HepG2 (cell line): Measurements from ENCODE around the gene ARL2. TPM values are rescaled to one million over a fixed set of nuclear protein-coding genes. Genes with fewer than 3 reads are reported as not detected.
A peak's percentile ranks its signal among the peaks of the same experiment; 100 is the strongest.

Experiments
- ATAC-seq: fragments of 200-7000 bp; cut with Tn5 transposase; 3 replicates; pipeline ENCODE4 v1.9.1; 2020; ENCODE audit warnings: mild to moderate bottlenecking, moderate library complexity
- BruUV-seq: library from RNA; stranded (reverse); fragments of 400-500 nt; replicated peaks from 2 replicates; lab custom pipeline; 2021; lab: Mats Ljungman, UMichigan
- CTCF ChIA-PET: fragments of 300-600 bp; formaldehyde crosslinking; extraction: SDS; loops from one replicate; lab custom pipeline; 2021; ENCODE audit warnings: low total read pairs, inconsistent platforms, low intra/inter-chr PET ratio; lab: Yijun Ruan, JAX
- POLR2A ChIA-PET: fragments of 350-600 bp; sonication (Branson Sonifier 250); formaldehyde crosslinking; loops from one replicate; lab custom pipeline; 2020; ENCODE audit warnings: antibody characterized with exemption, inconsistent platforms; lab: Yijun Ruan, JAX
- DNase-seq: peaks from one replicate; pipeline ENCODE4 v3.0.0-alpha.2; 2015; ENCODE audit warnings: low spot score
- FAIRE-seq: peaks from 3 replicates; lab custom pipeline; 2011; peaks lifted over from hg19 to GRCh38; lab: Jason Lieb, UNC
- H2AFZ ChIP-seq: one replicate; pipeline ENCODE4 v1.6.1; 2011; ENCODE audit warnings: low read length, inconsistent platforms
- H3K27ac ChIP-seq: fragments of 300-600 bp; 3 replicates; pipeline ENCODE4 v1.8.0; 2011; ENCODE audit warnings: mixed run types, mild to moderate bottlenecking, mixed read lengths, low read length, inconsistent platforms; ENCODE audit not compliant: insufficient read depth; ENCODE audit errors: extremely low read length
- H3K27me3 ChIP-seq, 2 experiments: fragments of 200-600 bp in 1 of 2; 2 replicates in 1 of 2; 3 replicates in 1 of 2; pipeline versions ENCODE4 v1.6.0 to v1.8.0; 2011; ENCODE audit warnings: low read length in 2 of 2, mild to moderate bottlenecking in 2 of 2, moderate library complexity in 2 of 2, inconsistent platforms in 1 of 2; ENCODE audit not compliant: insufficient read depth in 2 of 2, control insufficient read depth in 1 of 2
- H3K36me3 ChIP-seq, 2 experiments: fragments of 200-600 bp in 1 of 2; replicated peaks in 1 of 2; 2 replicates in 1 of 2; 3 replicates in 1 of 2; pipeline versions ENCODE4 v1.5.1 to v1.8.0; 2011; ENCODE audit warnings: low read length in 2 of 2, inconsistent platforms in 1 of 2; ENCODE audit not compliant: insufficient read depth in 2 of 2, control insufficient read depth in 1 of 2
- H3K4me1 ChIP-seq: 2 replicates; pipeline ENCODE4 v1.5.1; 2012; ENCODE audit warnings: low read length, inconsistent platforms; ENCODE audit not compliant: insufficient read depth
- H3K4me2 ChIP-seq: 2 replicates; pipeline ENCODE4 v1.6.0; 2011; ENCODE audit warnings: low read depth, low read length, inconsistent platforms
- H3K4me3 ChIP-seq, 3 experiments: fragments of 200-600 bp in 1 of 3; sonication (generic), shearing (Covaris generic) in 1 of 3; replicated peaks in 1 of 3; 2 replicates each; pipeline ENCODE4 v1.5.1; 2011 to 2016; ENCODE audit warnings: low read length in 3 of 3, inconsistent platforms in 2 of 3, low read depth in 2 of 3, mild to moderate bottlenecking in 2 of 3, control low read depth in 1 of 3, mixed read lengths in 1 of 3; ENCODE audit not compliant: insufficient read depth in 1 of 3
- H3K79me2 ChIP-seq: one replicate; pipeline ENCODE4 v1.6.1; 2011; ENCODE audit warnings: low read length, inconsistent platforms; ENCODE audit not compliant: insufficient read depth
- H3K9ac ChIP-seq: 2 replicates; pipeline ENCODE4 v1.6.0; 2011; ENCODE audit warnings: mild to moderate bottlenecking, low read depth, low read length, inconsistent platforms; ENCODE audit not compliant: insufficient read depth
- H3K9me3 ChIP-seq: 2 replicates; pipeline ENCODE4 v1.5.1; 2012; ENCODE audit warnings: mild to moderate bottlenecking, low read length
- H4K20me1 ChIP-seq: 2 replicates; pipeline ENCODE4 v1.6.0; 2011; ENCODE audit warnings: inconsistent platforms, mild to moderate bottlenecking, low read length, moderate library complexity; ENCODE audit not compliant: insufficient read depth
- AKAP8 ChIP-seq: sonication (generic); formaldehyde crosslinking; IDR thresholded peaks from 2 replicates; pipeline ENCODE4 v1.5.1; 2020; ENCODE audit warnings: mild to moderate bottlenecking, missing genetic modification reagents
- EEA1 ChIP-seq: sonication (generic); formaldehyde crosslinking; IDR thresholded peaks from 2 replicates; pipeline ENCODE4 v1.5.1; 2020; ENCODE audit warnings: mild to moderate bottlenecking, missing genetic modification reagents, borderline replicate concordance
- ETV6 ChIP-seq: sonication (generic); formaldehyde crosslinking; conservative IDR thresholded peaks from 2 replicates; pipeline ENCODE4 v1.4.0; 2020; ENCODE audit warnings: missing genetic modification reagents
- PHF8 ChIP-seq: sonication (generic); formaldehyde crosslinking; IDR thresholded peaks from 2 replicates; pipeline ENCODE4 v1.5.0; 2020; ENCODE audit warnings: missing genetic modification reagents
- SRSF1 ChIP-seq: fragments of 200-400 bp; formaldehyde crosslinking; optimal IDR thresholded peaks from 2 replicates; pipeline ENCODE3; 2017; ENCODE audit warnings: mild to moderate bottlenecking, low read depth, low read length, moderate library complexity
- ZMYM3 ChIP-seq: sonication (generic); formaldehyde crosslinking; IDR thresholded peaks from 2 replicates; pipeline ENCODE4 v1.5.1; 2020; ENCODE audit warnings: mild to moderate bottlenecking, missing genetic modification reagents
- ZNF3 ChIP-seq: IDR thresholded peaks from 2 replicates; pipeline ENCODE4 v1.7.0; 2017; ENCODE audit warnings: inconsistent platforms
- ZNF768 ChIP-seq: sonication (generic); formaldehyde crosslinking; IDR thresholded peaks from 2 replicates; pipeline ENCODE4 v1.4.0; 2020; ENCODE audit warnings: missing genetic modification reagents
- WGBS: methylation state at CpG from one replicate; pipeline ENCODE4 v1.1.6; 2017; ENCODE audit warnings: low lambda C conversion rate; 5-methylcytosine and 5-hydroxymethylcytosine counted together
- in situ Hi-C: cut with HindIII; loops from 2 replicates; pipeline ENCODE4 v1.10.0; 2017; ENCODE audit warnings: low pct_unique_long_range_greater_than_20kb; ENCODE audit not compliant: extremely low pct_ligation_motif_present
- intact Hi-C: fragments of 100-400 bp; cut with micrococcal nuclease; formaldehyde crosslinking; loops from one replicate; pipeline ENCODE4 v1.10.0; 2022; ENCODE audit not compliant: unreplicated experiment
- polyA plus RNA-seq, 8 experiments: library from polyadenylated mRNA; depleted of rRNA in 3 of 8; stranded (reverse) in 7 of 8; unstranded in 1 of 8; fragments of >200 nt; fragmentation: Illumina TruSeq in 4 of 8; extraction: Trizol in 4 of 8; gene quantifications; 2 replicates each; pipeline versions ENCODE4 v1.2.1 to v1.2.3, GENCODE V29; 2011 to 2016; ENCODE audit warnings: low read depth in 4 of 8, missing spikeins in 1 of 8, mixed read lengths in 1 of 8; ENCODE audit not compliant: insufficient read depth in 1 of 8
- total RNA-seq, 5 experiments: library from RNA; depleted of rRNA; stranded (reverse); fragments of >200 nt; fragmentation: Illumina TruSeq; extraction: Trizol; gene quantifications; 2 replicates each; pipeline ENCODE4 v1.2.3, GENCODE V29; 2016; ENCODE audit warnings: low read depth in 1 of 5
- TF ChIP-seq, protein P1 (sequence below): sonication (generic); formaldehyde crosslinking; IDR thresholded peaks from 2 replicates; pipeline ENCODE4 v1.5.0; 2020; ENCODE audit warnings: missing genetic modification reagents, mild to moderate bottlenecking, borderline replicate concordance

Gene ARL2
- total and polyA plus RNA-seq, 2 of the 13 experiments (the other 11 are each of a cell fraction or from before 2014, with no cell fraction given) = 82.9 to 84.4 TPM

DNA sequence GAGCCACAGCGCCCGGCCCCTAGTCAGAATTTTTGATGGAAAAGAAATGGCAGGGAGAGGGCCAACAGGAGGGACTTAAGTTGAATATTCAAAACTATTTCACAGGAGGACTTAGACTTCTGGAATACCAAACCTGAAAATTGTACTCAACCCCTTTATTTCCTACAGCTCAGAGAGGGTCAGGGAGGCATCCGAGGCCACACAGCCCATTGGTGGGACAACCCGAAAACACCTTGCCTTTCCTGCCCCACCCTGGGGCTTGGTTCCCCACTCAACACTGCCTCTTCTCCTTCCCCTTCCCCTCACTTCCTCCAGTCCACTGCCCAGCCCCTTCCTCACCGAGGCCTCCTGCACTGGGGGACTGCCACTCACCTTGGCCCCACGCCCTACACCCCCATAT lies 43.0 kb downstream of the ARL2 start:
- no TSS peak for BruUV-seq
- DNase-seq (no peak), FAIRE-seq (no peak), ATAC-seq (no peak)
- Histone ChIP-seq H3K27me3 (no peaks in the 10 kb centered on the region), H3K4me3 (no peak overlapping the region), H2AFZ (no peak overlapping the region), H3K4me1 (peaks cover 58% of the 10 kb centered on the region), H3K4me2 (peak overlapping the region; percentile 82), H3K36me3 (no peaks in the 10 kb centered on the region), H3K79me2 (no peaks in the 10 kb centered on the region), H3K27ac (no peak overlapping the region), H3K9me3 (no peaks in the 10 kb centered on the region), H4K20me1 (no peaks in the 10 kb centered on the region), H3K9ac (no peak overlapping the region)
- 90% methylated on average over 5 of the region's 6 CpGs for WGBS
- intact Hi-C loops (no loop called here), in situ Hi-C loops (no loop called here)
- TF ChIP-seq, protein P1, sequence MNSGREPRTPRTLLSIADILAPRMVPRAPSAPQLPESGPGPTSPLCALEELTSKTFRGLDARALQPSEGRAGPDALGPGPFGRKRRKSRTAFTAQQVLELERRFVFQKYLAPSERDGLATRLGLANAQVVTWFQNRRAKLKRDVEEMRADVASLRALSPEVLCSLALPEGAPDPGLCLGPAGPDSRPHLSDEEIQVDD = no peak
- no peak for TF ChIP-seq ETV6 (CRISPR knock-in tag)
- peak; percentile 64; the same call in 1 of the 2 replicates for TF ChIP-seq ZMYM3 (CRISPR knock-in tag)
- peak; percentile 97 for TF ChIP-seq ZNF768 (CRISPR knock-in tag)
- TF ChIP-seq AKAP8 (CRISPR knock-in tag) = no peak
- TF ChIP-seq SRSF1 = no peak
- 0 out of 2 replicates have a peak, but pooled peaks have one; percentile 2 for TF ChIP-seq PHF8 (CRISPR knock-in tag)
- POLR2A ChIA-PET = interaction anchor here (0.8 to 4.1 kb wide), 2 partner anchors 15 to 33 kb away, joined by 3 to 39 read pairs; partner anchors contain the start of gene SAC3D1
- CTCF ChIA-PET = no interaction called here

DNA sequence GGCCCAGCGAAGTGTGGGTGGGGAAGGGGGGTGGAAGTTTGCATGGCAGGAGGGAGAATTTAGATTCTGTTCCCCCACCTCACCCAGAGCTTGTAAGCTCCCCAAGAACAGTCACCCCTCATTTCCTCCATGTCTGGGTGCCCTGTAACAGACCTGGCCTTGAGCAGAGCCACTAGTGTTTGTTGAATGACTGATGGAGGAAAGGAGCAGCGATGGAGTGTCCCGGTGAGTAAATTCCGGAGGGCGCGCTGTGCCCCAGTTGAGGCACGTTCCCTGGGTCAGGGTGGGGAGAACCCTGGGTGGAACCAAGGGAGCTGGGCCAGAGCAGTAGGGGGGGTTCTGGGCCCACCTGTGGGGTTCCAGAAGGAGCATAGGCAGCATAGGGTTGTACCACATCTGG lies 43.6 kb downstream of the ARL2 start:
- intact Hi-C loops = no loop called here
- Histone ChIP-seq H3K4me3 (peak overlapping the region; percentile 32 to 75 (median 57); a peak in 5 of 6 replicates), H2AFZ (no peak overlapping the region), H4K20me1 (no peaks in the 10 kb centered on the region), H3K27me3 (no peaks in the 10 kb centered on the region), H3K4me1 (peaks cover 58% of the 10 kb centered on the region), H3K4me2 (peak overlapping the region; percentile 82), H3K79me2 (no peaks in the 10 kb centered on the region), H3K27ac (peak overlapping the region; percentile 24), H3K9me3 (no peaks in the 10 kb centered on the region), H3K36me3 (no peaks in the 10 kb centered on the region), H3K9ac (peak overlapping the region; percentile 42)
- ChIA-PET CTCF (no interaction called here), POLR2A (interaction anchor here (0.6 to 4.1 kb wide), 6 partner anchors 11 to 113 kb away, joined by 3 to 39 read pairs (median 4); partner anchors contain the start of genes SAC3D1 and SPDYC)
- FAIRE-seq = no peak
- DNase-seq = no peak
- in situ Hi-C loops = no loop called here
- TF ChIP-seq ZNF3 (peak; percentile 92), EEA1 (CRISPR knock-in tag) (no peak), PHF8 (CRISPR knock-in tag) (0 out of 2 replicates have a peak, but pooled peaks have one; percentile 3)
- no peak for ATAC-seq
- no TSS peak for BruUV-seq
- WGBS = 84% methylated on average over 7 of the region's 7 CpGs
